CD4-positive, alpha-beta T cell treated with Interleukin-10 for 1 hour (primary cell): ENCODE results near the gene PPP2R1A.
"Not testable (repeated sequence)": the region's sequence is repeated elsewhere in the genome, so short reads cannot be mapped to it uniquely, and the experiment has no call there.

Experiments
- DNase-seq: peaks from one replicate; pipeline ENCODE4 v3.0.0-alpha.2; 2020

Gene PPP2R1A

DNA sequence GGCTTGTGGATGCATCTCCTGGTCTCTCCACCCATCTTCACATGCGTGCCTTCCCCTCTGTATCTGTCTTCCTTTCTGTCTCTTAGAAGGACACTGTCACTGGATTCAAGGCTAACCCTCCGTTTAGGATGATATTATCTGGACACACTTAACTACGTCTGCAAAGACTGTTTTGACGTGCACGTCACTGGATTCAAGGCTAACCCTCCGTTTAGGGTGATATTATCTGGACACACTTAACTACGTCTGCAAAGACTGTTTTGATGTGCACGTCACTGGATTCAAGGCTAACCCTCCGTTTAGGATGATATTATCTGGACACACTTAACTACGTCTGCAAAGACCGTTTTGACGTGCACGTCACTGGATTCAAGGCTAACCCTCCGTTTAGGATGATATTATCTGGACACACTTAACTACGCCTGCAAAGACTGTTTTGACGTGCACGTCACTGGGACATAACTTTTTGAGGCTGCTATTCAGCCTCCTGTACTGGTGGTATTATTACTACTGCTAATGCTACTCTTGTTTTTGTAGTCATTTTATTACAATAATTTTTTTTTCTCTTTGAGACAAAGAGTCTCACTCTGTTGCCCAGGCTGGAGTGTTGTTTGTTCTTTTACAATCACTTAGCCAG lies 11.0 kb downstream of the PPP2R1A start:
- not testable (repeated sequence) for DNase-seq

DNA sequence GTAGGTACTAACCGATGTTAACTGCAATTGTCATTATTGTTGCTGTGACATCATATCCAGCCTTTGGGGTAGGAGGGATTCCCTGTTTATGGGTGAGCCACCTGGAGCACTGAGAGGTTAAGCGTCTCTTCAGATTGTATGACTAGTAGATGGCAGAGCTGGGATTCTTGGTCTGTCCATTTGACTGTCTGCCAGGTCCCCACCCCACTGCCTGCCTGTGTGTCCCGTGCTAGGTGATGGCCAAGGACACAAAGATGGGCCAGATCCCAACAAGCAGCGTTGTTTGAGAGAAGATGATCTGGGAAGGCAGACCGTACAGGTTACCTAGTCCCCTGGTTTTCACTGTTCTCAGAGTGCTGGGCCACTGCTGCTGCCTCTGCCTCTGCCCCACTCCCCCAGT lies 16.6 kb downstream of the PPP2R1A start:
- no peak for DNase-seq

DNA sequence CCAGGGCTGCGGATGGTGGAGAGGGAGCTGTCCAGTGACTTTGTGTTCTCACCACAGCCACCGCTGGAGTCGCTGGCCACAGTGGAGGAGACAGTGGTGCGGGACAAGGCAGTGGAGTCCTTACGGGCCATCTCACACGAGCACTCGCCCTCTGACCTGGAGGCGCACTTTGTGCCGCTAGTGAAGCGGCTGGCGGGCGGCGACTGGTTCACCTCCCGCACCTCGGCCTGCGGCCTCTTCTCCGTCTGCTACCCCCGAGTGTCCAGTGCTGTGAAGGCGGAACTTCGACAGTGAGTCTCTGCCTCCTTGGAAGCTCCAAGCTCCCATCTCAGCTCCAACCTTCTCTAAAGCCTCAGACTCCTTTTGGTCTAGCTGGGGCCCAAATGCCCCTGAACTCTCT lies 21.4 kb downstream of the PPP2R1A start:
- no peak for DNase-seq

DNA sequence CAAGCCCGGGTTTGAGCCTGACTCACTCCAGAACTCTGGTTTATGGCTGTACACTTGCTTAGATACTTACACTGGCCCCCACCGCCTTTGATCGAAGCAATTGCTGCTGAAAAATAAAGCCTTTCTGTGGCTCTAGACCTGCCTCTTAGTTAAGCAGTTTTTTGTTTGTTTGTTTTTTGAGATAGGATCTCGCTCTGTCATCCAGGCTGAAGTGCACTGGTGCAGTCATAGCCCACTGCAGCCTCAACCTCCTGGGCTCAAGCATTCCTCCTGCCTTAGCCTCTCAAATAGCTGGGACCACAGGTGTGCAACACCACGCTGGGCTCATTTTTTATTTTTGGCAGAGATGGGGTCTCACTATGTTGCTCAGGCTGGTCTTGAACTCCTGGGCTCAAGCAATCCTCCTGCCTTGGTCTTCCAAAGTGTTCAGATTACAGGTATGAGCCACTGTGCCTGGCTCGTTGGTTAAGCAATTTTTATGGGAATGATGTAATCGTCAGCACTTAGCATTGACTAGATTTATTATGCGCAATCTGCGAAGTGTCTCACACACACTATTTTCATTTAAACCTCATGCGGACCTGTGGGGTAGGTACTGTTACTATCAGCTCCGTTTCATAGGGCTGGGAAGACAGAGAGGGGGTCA lies 22.2 kb downstream of the PPP2R1A start:
- DNase-seq, result no peak

DNA sequence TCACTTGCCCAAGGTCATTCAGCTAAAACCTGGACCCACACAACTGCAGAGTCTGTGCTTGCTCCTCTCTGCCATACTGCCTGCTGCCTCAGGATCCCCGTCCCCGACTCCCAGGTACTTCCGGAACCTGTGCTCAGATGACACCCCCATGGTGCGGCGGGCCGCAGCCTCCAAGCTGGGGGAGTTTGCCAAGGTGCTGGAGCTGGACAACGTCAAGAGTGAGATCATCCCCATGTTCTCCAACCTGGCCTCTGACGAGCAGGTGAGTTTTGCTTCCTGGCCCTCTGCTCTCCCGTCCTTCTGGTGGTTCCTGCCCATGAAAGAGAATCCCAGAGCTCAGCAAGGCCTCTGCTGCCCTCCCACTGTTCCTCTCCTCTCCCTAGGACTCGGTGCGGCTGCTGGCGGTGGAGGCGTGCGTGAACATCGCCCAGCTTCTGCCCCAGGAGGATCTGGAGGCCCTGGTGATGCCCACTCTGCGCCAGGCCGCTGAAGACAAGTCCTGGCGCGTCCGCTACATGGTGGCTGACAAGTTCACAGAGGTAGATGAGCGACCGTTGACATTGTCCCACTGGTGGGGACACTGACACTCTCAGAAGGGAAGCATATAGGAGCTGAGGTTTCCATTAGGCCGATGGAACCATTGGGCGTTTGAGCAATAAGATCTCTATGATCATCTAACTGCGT lies 22.9 kb downstream of the PPP2R1A start:
- DNase-seq, result no peak

DNA sequence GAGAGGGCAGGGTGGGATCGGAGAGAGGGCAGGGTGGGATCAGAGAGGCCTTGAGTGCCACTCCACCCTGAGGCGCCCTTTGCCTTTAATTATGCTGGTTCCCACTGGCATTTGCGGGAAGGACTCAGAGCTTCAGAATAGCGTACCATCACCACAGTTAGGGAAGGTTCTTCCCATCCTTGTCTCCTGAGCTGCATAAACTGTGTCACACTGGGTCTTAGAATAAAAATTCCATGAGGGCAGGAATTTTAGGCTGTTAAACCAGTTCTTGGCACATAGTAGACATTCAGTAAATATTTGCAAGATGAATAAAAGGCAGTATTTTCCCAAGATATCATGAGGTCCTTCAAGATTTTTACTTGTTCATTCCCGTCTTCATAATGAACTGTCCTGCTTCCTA lies 24.4 kb downstream of the PPP2R1A start:
- DNase-seq, result no peak

DNA sequence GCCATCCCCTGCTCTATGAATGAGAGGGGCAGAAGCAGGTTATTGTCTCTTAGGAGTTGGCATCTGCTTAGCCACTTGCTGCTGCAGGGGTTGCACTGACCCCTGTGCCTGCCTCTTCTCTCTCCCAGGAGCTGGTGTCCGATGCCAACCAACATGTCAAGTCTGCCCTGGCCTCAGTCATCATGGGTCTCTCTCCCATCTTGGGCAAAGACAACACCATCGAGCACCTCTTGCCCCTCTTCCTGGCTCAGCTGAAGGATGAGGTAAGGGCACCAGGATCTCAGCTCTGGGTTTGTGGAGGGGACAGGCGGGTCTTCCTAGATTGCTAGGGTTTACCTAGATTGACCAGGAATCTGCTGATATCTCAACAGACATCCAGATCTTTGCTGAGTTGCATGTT lies 26.5 kb downstream of the PPP2R1A start:
- DNase-seq, result no peak

DNA sequence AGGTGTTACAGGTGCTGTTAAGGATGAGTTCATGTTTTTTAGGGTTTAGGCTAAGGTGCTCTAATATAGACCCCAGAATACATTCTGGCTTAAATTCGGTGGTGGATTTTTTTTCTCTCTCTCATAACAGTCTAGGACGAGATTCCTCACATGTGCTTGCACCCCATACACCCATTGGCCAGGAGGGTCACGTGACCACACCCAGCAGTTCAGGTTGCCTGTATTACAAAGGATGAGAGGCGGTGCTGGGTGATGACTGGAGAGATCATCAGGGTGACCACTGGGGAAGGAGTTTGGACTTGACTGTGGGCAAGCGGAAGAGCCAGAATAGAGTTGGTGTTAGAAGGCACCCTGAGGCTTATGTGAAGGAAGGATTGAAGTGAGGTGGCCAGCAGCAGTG lies 27.7 kb downstream of the PPP2R1A start:
- DNase-seq, result no peak

DNA sequence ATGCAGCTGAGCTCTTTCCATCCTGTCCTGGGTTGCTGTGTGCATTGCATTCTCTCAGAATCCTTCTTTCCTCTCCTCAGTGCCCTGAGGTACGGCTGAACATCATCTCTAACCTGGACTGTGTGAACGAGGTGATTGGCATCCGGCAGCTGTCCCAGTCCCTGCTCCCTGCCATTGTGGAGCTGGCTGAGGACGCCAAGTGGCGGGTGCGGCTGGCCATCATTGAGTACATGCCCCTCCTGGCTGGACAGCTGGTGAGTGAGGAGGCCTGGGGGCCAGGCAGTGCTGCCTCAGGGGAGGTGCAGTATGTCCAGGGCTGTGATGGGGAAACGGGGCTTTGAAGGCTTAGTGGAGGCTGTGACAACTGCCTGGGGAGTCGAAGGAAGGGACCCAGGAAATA lies 29.8 kb downstream of the PPP2R1A start:
- DNase-seq, result no peak

DNA sequence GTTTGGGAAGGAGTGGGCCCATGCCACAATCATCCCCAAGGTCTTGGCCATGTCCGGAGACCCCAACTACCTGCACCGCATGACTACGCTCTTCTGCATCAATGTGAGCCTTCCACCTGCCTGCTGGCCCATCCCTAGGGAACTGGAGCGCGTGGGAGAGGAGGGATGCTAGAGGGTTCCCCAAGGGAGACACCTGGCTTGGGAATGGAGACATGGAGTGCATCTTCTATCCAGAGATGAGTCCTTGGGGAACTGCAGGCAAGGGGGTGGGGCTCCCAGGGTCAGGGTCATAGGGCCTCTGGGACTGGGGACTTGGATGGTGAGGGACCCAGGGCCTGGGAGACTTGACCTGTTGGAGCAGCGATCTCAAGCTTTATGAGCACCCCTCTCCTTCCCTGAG lies 31.2 kb downstream of the PPP2R1A start:
- no peak for DNase-seq

DNA sequence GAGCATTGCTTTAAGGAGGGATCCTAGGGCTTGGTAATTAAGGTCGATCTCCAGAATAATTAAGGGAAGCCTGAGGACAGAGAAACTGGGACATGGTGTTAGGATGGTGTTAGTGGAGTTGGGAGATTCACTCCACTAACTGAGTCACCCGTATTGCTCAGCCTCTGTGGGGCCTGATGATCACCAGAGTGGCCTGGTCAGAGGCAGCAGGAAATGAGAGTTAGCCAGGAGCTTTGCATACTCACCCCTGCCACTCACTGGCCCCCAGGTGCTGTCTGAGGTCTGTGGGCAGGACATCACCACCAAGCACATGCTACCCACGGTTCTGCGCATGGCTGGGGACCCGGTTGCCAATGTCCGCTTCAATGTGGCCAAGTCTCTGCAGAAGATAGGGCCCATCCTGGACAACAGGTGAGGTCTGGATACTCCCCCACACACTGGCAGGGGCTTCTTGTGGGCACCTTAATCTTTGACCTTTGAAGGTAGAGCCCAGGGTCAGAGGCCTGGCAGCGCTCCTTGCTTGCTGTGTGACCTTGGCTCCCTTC lies 32.1 kb downstream of the PPP2R1A start:
- no peak for DNase-seq

DNA sequence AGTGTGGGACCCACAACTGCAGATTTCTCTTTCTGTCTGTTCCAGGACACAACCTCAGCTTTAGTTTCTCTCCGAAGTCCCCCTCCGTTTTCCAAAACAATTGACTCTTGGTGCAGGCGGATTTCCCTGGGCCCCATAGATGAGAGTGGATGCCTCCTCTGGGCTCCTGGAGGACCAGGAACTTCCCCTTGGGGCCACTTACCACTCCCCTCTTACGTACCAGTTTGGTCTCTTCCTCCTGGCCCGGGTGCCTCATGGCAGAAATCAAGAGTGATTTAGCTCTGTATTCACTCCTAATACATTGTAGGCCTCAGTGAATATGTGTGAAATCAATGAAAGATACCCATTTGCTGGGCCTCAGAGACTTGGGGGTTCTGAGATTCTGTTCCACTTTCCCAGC lies 34.4 kb downstream of the PPP2R1A start:
- DNase-seq, result no peak

DNA sequence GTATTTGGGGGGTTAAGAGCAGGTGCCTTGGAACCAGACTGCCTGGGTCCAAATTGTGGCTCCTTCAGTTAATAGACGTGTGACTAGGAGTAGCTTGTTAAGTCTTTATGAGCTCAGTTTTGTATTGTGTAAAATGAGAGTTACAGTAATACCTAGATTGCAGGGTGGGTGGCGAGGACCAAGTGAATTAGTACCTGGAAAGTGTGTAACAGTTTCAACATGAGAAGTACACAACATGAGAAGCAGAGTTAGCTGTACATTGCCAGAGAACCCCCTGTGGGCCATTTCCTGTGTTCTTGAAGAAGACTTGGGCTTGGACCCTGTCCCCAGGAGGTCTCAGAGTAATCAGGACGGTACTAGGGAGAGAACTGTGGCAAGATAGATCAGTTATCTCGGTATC lies 36.8 kb downstream of the PPP2R1A start:
- DNase-seq, result no peak

DNA sequence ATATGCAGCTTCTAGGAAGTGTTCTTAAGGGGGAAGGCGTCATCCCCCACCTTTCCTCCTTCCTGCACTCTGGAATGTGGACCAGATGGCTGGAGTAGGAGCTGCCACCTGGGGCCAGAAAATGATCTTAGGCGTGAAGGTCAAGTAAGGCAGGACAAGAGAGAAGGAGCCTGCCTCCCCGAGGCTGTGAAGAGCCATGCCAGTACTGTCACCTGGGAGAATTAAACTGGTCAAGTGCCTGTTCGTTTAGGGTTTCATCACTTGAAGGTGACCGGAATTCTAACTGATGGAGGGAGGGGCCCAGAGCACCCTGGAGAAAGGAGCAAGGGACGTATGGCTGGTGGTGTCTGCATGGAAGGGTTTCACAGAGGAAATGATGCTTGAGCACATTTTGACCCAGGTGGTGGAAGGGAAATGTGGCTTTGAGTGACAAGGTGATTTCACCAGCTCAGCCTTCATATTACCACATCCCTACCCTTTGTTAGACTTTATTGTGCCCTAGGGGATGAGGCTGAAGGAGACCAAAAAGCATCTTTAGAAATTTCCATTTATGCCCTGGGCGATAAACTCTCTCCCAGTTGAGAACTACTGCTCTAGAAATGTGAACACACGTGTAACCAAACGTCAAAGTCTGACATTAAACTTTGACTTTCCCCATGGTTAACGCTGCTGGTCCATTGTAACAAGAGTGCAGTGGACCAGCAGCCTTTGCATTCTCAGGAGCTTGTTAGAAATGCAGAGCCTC lies 37.5 kb downstream of the PPP2R1A start:
- DNase-seq, result no peak

DNA sequence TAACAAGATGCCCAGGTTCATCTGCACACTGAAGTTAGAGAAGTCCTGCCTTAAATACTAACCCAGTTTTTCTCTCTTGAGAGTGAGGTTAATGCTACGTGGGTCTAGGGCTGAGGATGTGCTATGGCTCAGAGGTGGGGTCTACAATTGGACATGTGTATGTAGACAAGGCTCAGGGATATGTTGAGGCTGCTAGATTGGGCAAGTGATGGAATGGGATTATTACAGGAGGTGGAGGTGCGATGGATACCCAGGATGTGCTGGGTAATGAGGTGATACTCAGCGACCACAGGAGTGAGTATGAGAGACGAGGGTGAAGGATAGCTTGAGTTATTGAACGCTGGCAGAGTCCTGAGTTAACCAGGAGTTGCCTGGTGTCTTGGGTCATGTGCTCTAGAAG lies 38.1 kb downstream of the PPP2R1A start:
- DNase-seq, result no peak

DNA sequence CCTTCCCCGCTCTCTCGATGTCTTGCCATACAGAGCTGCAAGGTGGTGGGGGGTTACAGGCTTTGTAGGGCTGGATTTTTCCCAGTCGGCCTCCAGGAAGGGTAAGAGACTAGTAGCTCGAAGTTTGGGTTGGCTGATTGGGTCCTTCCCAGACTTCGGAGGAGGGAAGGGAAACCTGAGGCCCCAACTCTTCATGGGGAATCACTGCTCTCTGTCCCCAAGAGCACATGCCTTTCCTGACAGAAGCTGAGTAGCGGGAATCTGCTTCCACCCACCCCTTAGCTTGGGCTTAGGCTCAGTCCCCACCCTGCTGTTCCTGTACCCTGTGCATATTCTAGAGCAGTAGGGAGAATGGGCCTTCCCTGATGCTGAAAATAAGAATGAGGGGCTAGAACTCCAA lies 39.7 kb downstream of the PPP2R1A start:
- DNase-seq, result no peak

DNA sequence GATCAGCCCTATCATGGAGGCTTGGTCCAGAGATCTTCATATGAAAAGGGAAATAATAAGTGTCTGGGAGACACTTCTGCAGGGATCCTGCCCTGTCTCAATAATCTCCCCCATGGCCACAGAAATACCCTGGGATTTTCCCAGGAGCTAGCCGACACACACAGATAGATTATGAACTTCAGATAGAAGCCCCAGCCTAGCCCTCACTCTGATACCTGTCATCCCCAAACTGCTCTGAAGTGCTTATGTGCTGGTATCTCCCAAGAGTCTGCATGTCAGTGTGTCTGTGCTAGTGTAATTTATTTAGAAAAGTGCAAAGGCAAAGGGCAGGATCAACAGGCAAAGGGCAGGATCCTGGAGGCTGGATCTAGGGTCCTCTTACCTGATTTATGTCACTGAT lies 40.8 kb downstream of the PPP2R1A start:
- DNase-seq, result no peak

DNA sequence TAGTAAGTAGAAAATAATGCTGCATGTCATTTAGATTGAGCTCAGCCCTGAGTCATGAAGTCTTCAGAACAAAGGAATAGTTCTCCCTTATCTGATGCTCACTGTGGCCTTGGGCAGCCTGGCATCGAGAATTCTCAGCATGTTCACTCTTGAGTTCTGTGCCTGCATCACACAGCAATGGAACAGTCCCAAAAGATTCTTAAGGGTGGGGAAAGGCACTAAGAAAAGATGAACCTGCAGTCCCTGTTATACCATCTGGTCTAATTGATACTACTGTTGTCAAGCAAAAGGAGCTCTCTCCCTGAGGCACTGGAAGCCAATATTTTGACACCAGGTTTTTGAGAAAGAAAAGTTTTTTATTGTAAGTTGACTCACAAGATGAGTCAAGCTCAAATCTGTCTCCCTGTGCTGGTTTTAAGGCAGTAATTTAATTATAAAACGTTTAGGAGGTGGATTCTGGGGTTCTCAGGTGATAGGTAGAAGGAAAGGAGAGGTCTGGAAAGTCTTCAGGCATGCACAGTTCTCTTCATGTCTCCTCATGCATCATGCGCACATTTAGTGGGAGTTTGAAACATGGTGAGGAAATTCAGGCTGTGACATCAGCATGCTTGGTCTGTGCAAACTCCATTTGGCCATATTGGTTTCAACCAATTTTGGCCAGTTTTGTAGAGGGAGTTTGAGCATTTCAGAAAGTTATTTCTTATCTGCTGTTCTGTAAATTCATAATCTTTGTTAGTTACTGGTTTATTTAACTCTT lies 41.5 kb downstream of the PPP2R1A start:
- no peak for DNase-seq

DNA sequence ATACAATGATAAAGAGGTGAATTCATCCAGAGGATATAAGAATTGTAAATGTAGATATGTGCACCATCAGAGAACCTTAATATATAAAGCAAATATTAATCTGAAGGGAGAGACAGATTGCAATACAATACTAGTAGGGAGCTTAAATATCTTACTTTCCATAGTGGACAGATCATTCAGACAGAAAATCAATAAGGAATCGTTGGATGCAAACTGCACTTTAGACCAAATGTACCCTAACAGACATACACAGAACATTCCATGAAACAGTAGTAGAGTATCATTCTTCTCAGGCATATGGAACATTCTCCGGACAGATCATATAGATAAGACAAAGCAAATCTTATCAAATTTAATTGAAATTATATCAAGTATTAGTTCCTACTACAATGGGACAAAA lies 44.6 kb downstream of the PPP2R1A start:
- no peak for DNase-seq

DNA sequence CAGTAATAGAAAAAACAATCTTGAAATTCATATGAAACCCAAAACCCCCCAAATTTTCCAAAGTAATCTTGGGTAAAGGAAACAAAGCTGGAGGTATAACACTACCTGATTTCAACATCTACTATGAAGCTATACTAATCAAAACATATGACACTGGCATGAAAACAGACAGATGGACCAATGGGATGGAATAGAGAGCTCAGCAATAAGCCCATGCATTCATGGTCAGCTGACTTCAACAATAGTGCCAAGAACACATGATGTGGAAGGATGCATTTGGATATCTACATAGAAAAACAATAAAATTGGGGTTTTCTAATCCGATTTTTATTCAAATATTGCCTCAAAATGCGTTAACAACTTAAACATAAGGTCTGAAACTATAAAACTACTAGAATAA lies 47.3 kb downstream of the PPP2R1A start:
- DNase-seq, result no peak

DNA sequence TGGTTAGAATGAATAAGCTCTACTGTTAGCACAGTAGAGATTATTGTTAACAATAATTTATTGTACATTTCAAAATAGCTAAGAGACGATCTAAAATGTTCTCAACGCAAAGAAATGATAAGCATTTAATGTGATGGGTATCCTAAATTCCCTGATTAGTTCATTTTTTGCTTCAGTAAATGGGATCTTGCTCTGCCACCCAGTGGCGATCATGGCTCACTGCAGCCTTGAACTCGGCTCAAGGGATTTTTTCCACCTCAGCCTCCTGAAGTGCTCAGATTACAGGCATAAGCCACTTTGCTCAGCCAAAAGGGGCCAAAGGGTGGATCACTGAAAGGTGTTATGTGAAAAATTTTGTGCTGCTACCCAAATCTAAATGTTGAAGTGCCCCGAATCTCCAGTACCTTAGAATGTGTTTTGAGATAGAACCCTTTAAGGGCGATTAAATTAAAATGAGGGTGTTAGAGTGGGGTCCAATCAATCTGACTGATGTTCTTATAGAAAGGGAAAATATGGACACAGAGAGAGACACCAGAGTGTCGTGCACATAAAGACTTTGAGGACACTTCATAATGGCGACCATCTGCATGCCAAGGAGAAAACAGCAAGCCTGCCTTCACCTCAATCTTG lies 48.0 kb downstream of the PPP2R1A start:
- peak; percentile 68 for DNase-seq

DNA sequence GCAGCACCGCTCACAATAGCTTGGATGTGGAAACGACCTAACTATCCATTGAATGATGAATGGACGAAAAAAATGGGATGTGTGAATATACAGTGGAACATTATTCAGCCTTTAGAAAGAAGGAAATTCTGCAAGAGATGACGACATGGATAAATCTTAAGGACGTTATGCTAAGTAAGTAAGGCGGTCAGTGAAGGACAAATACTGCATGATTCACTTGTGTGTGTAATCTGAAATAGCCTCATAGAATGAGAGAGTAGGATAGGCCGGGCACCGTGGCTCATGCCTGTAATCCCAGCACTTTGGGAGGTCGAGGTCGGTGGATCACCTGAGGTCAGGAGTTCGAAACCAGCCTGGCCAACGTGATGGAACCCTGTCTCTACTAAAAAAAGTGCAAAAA lies 54.2 kb downstream of the PPP2R1A start:
- DNase-seq, result no peak
